Duodenal mucosa (tissue), 2 donors: ENCODE data around the gene GALNT17.
"Not testable (repeated sequence)": the region's sequence is repeated elsewhere in the genome, so short reads cannot be mapped to it uniquely, and the experiment has no call there.

Source experiments
- H3K27ac ChIP-seq: one replicate; pipeline ENCODE4 v1.7.0; 2013; ENCODE audit warnings: low read depth, low read length
- H3K27me3 ChIP-seq, 2 donors: one replicate each; pipeline ENCODE4 v1.7.0; 2013; ENCODE audit warnings: low read length in 2 of 2, control low read depth in 1 of 2; ENCODE audit not compliant: insufficient read depth in 2 of 2, control insufficient read depth in 1 of 2
- H3K36me3 ChIP-seq, 2 donors: one replicate each; pipeline ENCODE4 v1.7.0; 2013; ENCODE audit warnings: low read length in 2 of 2, control low read depth in 1 of 2; ENCODE audit not compliant: insufficient read depth in 2 of 2, control insufficient read depth in 1 of 2
- H3K4me1 ChIP-seq, 2 donors: one replicate each; pipeline ENCODE4 v1.7.0; 2013; ENCODE audit warnings: low read length in 2 of 2, control low read depth in 1 of 2; ENCODE audit not compliant: insufficient read depth in 2 of 2, control insufficient read depth in 1 of 2
- H3K4me3 ChIP-seq, 2 donors: one replicate each; pipeline ENCODE4 v1.7.0; 2013; ENCODE audit warnings: low read length in 2 of 2, low read depth in 1 of 2
- H3K9ac ChIP-seq, 2 donors: one replicate each; pipeline ENCODE4 v1.7.0; 2013; ENCODE audit warnings: low read length in 2 of 2, low read depth in 1 of 2
- H3K9me3 ChIP-seq, 2 donors: one replicate each; pipeline ENCODE4 v1.7.0; 2013; ENCODE audit warnings: low read length in 2 of 2, control low read depth in 1 of 2; ENCODE audit not compliant: control insufficient read depth in 1 of 2

Gene GALNT17

GRCh38 chr7:71737931-71738540 is 606.1 kb downstream of the GALNT17 start:
- H3K36me3 ChIP-seq, H3K9ac ChIP-seq, H3K9me3 ChIP-seq, H3K27me3 ChIP-seq, H3K4me3 ChIP-seq, H3K27ac ChIP-seq, H3K4me1 ChIP-seq: not testable (repeated sequence)

GRCh38 chr7:71739520-71740173 is 607.7 kb downstream of the GALNT17 start:
- H3K9ac ChIP-seq, result no peak overlapping the region
- no peak overlapping the region for H3K27ac ChIP-seq
- no peaks in the 10 kb centered on the region for H3K27me3 ChIP-seq
- H3K4me3 ChIP-seq, result no peak overlapping the region
- no peaks in the 10 kb centered on the region for H3K4me1 ChIP-seq
- no peaks in the 10 kb centered on the region for H3K36me3 ChIP-seq
- H3K9me3 ChIP-seq, result no peaks in the 10 kb centered on the region

GRCh38 chr7:71740174-71740560 is 608.2 kb downstream of the GALNT17 start:
- Histone ChIP-seq H3K36me3 (no peaks in the 10 kb centered on the region), H3K4me1 (no peaks in the 10 kb centered on the region)

GRCh38 chr7:71746006-71746405 is 614.1 kb downstream of the GALNT17 start:
- no peaks in the 10 kb centered on the region for H3K36me3 ChIP-seq
- peaks cover 4 to 5% of the 10 kb centered on the region in 2 donors for H3K9me3 ChIP-seq
- no peak overlapping the region for H3K9ac ChIP-seq
- no peak overlapping the region for H3K27ac ChIP-seq
- H3K4me1 ChIP-seq, result no peaks in the 10 kb centered on the region
- H3K4me3 ChIP-seq, result no peak overlapping the region
- H3K27me3 ChIP-seq, result no peaks in the 10 kb centered on the region

More at GRCh38 chr7:71740174-71740560, 608.2 kb downstream of the GALNT17 start:
- H3K4me3 ChIP-seq, result no peak overlapping the region
- no peak overlapping the region for H3K27ac ChIP-seq
- no peaks in the 10 kb centered on the region for H3K9me3 ChIP-seq
- no peaks in the 10 kb centered on the region for H3K27me3 ChIP-seq
- H3K9ac ChIP-seq, result no peak overlapping the region

GRCh38 chr7:71750290-71750689 is 618.3 kb downstream of the GALNT17 start:
- Histone ChIP-seq H3K9me3 (peaks cover 4 to 5% of the 10 kb centered on the region in 2 donors), H3K27ac (no peak overlapping the region), H3K9ac (no peak overlapping the region), H3K27me3 (no peaks in the 10 kb centered on the region), H3K4me1 (no peaks in the 10 kb centered on the region), H3K36me3 (no peaks in the 10 kb centered on the region), H3K4me3 (no peak overlapping the region)

GRCh38 chr7:71752171-71752935 is 620.4 kb downstream of the GALNT17 start:
- Histone ChIP-seq H3K27me3 (no peaks in the 10 kb centered on the region), H3K27ac (no peak overlapping the region), H3K4me3 (no peak overlapping the region), H3K9me3 (peaks cover 4 to 8% of the 10 kb centered on the region in 2 donors), H3K36me3 (no peaks in the 10 kb centered on the region), H3K4me1 (no peaks in the 10 kb centered on the region), H3K9ac (no peak overlapping the region)

GRCh38 chr7:71753236-71753635 is 621.3 kb downstream of the GALNT17 start:
- H3K9ac ChIP-seq, result no peak overlapping the region
- H3K36me3 ChIP-seq, result no peaks in the 10 kb centered on the region
- peaks cover 4 to 8% of the 10 kb centered on the region in 2 donors for H3K9me3 ChIP-seq
- no peak overlapping the region for H3K27ac ChIP-seq
- no peak overlapping the region for H3K4me3 ChIP-seq
- H3K27me3 ChIP-seq, result no peaks in the 10 kb centered on the region
- no peaks in the 10 kb centered on the region for H3K4me1 ChIP-seq

GRCh38 chr7:71753956-71754664 is 622.2 kb downstream of the GALNT17 start:
- H3K4me1 ChIP-seq, result no peaks in the 10 kb centered on the region
- no peak overlapping the region for H3K4me3 ChIP-seq
- no peak overlapping the region for H3K9ac ChIP-seq
- peaks cover 2 to 4% of the 10 kb centered on the region in 2 donors for H3K9me3 ChIP-seq
- no peak overlapping the region for H3K27ac ChIP-seq
- no peaks in the 10 kb centered on the region for H3K36me3 ChIP-seq
- H3K27me3 ChIP-seq, result no peaks in the 10 kb centered on the region

- Histone ChIP-seq H3K27ac (no peak overlapping the region), H3K4me3 (no peak overlapping the region), H3K4me1 (no peaks in the 10 kb centered on the region), H3K27me3 (no peaks in the 10 kb centered on the region), H3K9ac (no peak overlapping the region), H3K36me3 (no peaks in the 10 kb centered on the region), H3K9me3 (peaks cover 0 to 3% of the 10 kb centered on the region in 2 donors)
Observed at GRCh38 chr7:71754828-71755227, 622.9 kb downstream of the GALNT17 start.

- no peaks in the 10 kb centered on the region for H3K27me3 ChIP-seq
- no peak overlapping the region for H3K9ac ChIP-seq
- peaks cover 0 to 7% of the 10 kb centered on the region in 2 donors for H3K9me3 ChIP-seq
- no peak overlapping the region for H3K4me3 ChIP-seq
- H3K27ac ChIP-seq, result no peak overlapping the region
- no peaks in the 10 kb centered on the region for H3K4me1 ChIP-seq
- H3K36me3 ChIP-seq, result no peaks in the 10 kb centered on the region
Observed at GRCh38 chr7:71761336-71761735, 629.4 kb downstream of the GALNT17 start.
